Muscle of leg (tissue), 11 donors: ENCODE measurements around the gene TET3. TPM values are rescaled to one million over a fixed set of nuclear protein-coding genes. Genes with fewer than 3 reads are reported as not detected.

Experiments
- DNase-seq: peaks from one replicate; pipeline ENCODE4 v3.0.0; 2013
- H3K27ac ChIP-seq: one replicate; pipeline ENCODE4 v1.5.1; 2013; ENCODE audit warnings: mild to moderate bottlenecking, low read length, control low read depth
- H3K27me3 ChIP-seq: one replicate; pipeline ENCODE4 v1.6.1; 2013; ENCODE audit warnings: low read length; ENCODE audit not compliant: control insufficient read depth, insufficient read depth
- H3K36me3 ChIP-seq: one replicate; pipeline ENCODE4 v1.6.1; 2013; ENCODE audit warnings: low read length; ENCODE audit not compliant: control insufficient read depth, insufficient read depth
- H3K4me1 ChIP-seq: one replicate; pipeline ENCODE4 v1.6.1; 2013; ENCODE audit warnings: low read length; ENCODE audit not compliant: control insufficient read depth, insufficient read depth
- H3K4me3 ChIP-seq: one replicate; pipeline ENCODE4 v1.5.1; 2013; ENCODE audit warnings: low read length, control low read depth
- H3K9me3 ChIP-seq: replicated peaks from 2 replicates; pipeline ENCODE4 v1.6.1; 2013; ENCODE audit warnings: low read depth, low read length; ENCODE audit not compliant: control insufficient read depth
- whole genome bisulfite sequencing: methylation state at CpG from one replicate; pipeline ENCODE4 v1.1.5; 2013; ENCODE audit warnings: missing lambda C conversion rate; ENCODE audit not compliant: insufficient coverage; 5-methylcytosine and 5-hydroxymethylcytosine counted together
- polyA plus RNA-seq, 8 donors: library from polyadenylated mRNA; unstranded; fragments of 120-200 nt; gene quantifications; one replicate each; pipeline versions ENCODE4 v1.2.1 to v1.2.3, GENCODE V29; 2013; ENCODE audit warnings: inconsistent platforms in 1 of 8, low replicate concordance in 1 of 8; ENCODE audit not compliant: insufficient read length in 8 of 8, insufficient read depth in 1 of 8
- total RNA-seq: library from RNA; stranded (reverse); fragments of 120-200 nt; gene quantifications from one replicate; pipeline ENCODE4 v1.2.4, GENCODE V29; 2013

TET3 gene
- total and polyA plus RNA-seq, 9 donors, result 5.5 to 10.9 (median 8.2) TPM

DNA sequence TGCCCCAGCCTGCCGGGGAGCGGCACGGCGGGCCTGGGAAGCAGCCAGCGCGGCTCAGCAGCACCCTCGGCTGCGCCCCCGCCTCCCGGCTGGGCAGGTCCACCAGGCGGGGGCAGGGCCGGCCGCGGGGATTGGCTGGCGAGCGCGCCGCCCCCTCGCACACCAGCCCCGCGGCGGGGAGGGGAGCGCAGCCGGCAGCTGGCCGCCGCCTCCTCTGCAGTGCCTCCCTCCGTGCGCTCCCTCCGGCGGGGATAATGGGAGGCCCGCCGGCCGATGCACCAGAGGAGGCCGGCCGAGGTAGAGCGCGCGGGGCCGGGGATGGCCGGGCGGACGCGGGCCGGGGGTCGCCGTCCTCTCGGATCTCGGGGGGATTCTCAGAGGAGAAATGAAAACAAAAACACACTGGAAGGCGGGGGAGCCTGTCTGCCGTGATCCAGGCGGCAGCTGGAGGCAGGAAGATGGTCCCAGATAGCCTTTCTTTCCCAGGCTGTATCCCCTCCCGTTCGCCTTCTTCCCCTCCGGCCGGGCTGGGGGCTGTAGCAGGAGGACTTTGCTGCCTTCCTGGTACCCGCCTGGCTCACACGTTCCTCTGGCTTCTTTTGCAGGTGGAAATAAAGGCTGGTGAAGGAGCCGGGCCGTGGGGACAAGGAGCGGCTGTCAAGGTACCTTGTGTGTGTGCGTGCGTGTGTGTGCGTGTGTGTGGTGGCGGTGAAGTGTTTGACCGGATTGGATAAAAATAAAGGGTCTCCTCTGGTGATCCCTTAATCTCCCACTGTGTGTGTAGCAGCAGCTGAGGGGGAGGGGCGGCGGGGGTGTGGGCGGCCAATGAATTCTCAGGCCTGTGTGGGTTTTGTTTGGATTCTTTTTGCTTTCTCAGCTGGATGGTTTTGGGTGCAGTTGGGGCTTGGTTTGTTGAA, 18.1 kb downstream of the TET3 start:
- peak overlapping the region; percentile 84 for H3K27ac ChIP-seq
- H3K27me3 ChIP-seq, result no peaks in the 10 kb centered on the region
- peak; percentile 95 for DNase-seq
- H3K4me3 ChIP-seq, result peak overlapping the region; percentile 64
- peaks cover 6% of the 10 kb centered on the region for H3K36me3 ChIP-seq
- peaks cover 76% of the 10 kb centered on the region for H3K4me1 ChIP-seq
- H3K9me3 ChIP-seq, result no peaks in the 10 kb centered on the region
- 1% methylated on average over 54 of the region's 68 CpGs for WGBS

DNA sequence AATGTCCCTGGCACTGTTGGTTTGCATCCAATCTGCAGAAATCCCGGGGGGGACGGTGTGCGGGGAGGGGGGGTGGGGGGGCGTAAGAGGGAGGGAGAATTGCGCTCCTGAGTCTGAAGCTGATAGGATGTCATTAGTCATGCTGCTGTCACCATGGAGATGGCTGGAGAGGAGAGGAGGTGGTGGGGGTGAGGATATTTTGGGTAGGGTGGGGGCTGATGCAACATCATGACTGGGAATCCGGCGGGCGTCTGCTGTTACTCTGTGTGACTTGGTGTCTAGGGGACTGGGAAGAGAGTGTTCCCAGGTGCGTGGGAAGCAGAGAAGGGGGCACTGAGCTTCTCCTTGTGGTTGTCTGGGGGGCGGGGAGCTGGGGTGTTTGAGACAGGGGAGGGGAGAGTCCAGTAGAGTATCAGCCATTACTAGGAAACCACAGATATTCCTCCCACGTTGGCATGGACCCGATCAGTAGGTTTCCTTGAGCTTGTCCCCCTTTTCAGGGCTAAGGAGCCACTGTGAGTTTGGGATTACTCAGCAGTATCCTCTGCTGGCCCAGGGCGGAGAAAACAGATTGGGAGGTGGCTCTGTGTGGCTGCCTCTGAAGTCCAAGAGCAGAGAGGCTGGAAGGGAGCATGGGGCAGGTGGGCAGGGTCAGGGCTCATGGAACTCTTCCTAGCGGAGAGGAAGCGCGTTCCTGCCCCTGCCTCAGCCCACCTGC, 18.9 kb downstream of the TET3 start:
- 60% methylated on average over 8 of the region's 16 CpGs for WGBS
- peak overlapping the region; percentile 84 for H3K27ac ChIP-seq
- no peak for DNase-seq
- H3K4me3 ChIP-seq, result no peak overlapping the region
- no peaks in the 10 kb centered on the region for H3K27me3 ChIP-seq
- H3K36me3 ChIP-seq, result peaks cover 6% of the 10 kb centered on the region
- H3K9me3 ChIP-seq, result no peaks in the 10 kb centered on the region
- H3K4me1 ChIP-seq, result peaks cover 85% of the 10 kb centered on the region

DNA sequence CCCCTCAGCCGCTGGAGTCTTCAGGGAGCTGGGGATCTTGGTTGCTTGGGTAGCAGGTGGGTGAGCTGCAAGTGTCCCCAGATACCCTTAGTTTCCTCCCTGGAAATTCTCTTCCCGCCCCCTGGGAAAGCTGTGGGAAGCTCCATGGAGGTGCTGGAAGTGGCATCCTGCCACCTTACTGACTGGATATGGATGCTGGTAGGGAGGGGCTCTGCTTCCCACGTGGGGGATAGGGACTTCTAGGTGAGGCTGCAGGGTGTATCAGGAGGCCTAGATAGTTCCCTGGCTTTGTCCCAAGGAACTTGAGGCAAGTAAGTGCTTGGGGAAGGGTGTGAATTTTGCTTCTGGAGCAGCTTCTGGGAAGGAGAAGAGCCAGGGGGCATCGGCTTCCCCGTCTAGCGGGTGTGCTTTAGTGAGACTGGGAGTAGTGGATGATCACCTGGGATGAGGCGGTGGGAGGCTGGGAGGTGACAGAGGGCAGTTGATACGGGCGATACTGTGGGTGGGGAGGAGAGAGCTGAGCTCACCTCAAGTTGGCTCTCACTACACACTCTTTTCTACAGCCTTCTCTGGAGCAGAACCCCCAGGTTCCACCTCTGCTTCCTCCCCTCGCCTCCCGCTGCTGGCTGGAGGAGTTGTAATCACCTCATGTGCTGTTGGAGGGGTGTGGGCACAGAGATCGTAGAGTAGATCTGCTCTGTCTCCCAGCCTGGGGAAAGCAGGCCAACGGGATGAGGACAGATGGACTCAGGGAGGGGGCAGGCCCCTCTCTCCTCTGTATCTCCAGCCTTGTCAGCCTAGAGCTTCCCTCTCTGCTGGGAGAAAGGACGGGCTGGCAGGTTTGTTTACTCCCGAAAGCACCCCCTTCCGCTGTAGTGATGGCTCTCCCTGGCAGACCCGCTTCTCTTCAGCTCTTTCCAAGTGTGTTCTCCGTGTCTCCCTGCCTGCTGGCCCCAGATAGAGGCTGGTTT, 19.8 kb downstream of the TET3 start:
- Histone ChIP-seq H3K4me1 (peaks cover 92% of the 10 kb centered on the region), H3K27me3 (no peaks in the 10 kb centered on the region), H3K27ac (no peak overlapping the region), H3K4me3 (no peak overlapping the region), H3K9me3 (no peaks in the 10 kb centered on the region), H3K36me3 (peaks cover 11% of the 10 kb centered on the region)
- WGBS, result 62% methylated on average over 5 of the region's 18 CpGs
- no peak for DNase-seq

DNA sequence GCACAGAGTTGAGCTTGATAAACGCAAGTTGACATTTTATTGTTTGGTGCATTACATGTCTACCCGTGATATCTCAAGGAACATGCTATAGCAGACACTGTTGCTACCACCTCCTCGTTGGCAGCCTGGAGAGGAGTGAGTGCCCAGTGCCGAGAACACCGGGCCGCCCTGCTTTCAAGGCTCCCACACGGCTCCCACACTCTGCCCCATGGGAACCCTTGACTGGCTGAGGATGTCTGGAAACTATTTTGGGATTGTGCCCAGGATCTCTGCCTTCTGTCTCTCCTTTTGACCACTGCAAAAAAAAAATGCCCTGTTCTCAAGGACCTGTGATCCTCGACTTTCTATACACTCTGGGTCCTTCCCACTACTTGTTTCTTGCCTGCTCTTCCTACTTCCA, 21.1 kb downstream of the TET3 start:
- no peak for DNase-seq
- H3K4me3 ChIP-seq, result no peak overlapping the region
- 83% methylated on average over 2 of the region's 8 CpGs for WGBS
- no peaks in the 10 kb centered on the region for H3K9me3 ChIP-seq
- H3K27me3 ChIP-seq, result no peaks in the 10 kb centered on the region
- peaks cover 11% of the 10 kb centered on the region for H3K36me3 ChIP-seq
- peaks cover 89% of the 10 kb centered on the region for H3K4me1 ChIP-seq
- no peak overlapping the region for H3K27ac ChIP-seq

DNA sequence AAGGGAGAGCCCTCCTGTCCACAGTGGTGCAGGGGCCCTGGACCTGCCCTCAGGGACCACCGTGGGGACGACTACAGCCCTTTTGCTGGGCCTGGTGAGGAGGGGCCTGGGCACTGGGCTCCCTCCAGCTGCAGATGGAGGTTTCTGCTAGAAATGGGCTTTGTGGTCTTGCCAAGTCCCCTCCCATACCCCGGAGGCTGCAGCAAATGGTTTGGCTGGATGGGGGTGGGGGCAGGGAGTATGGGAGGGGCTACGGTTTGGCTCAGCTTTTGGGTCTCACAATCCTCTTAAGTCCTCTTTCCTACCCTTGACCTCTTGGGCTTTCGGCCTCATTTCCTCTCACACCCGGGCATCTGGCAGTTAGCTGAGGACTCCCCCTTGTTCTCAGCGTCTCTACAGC, 21.7 kb downstream of the TET3 start:
- DNase-seq, result peak; percentile 77
- peaks cover 84% of the 10 kb centered on the region for H3K4me1 ChIP-seq
- H3K27me3 ChIP-seq, result no peaks in the 10 kb centered on the region
- peaks cover 11% of the 10 kb centered on the region for H3K36me3 ChIP-seq
- H3K4me3 ChIP-seq, result no peak overlapping the region
- WGBS, result 29% methylated on average over 2 of the region's 7 CpGs
- no peak overlapping the region for H3K27ac ChIP-seq
- H3K9me3 ChIP-seq, result no peaks in the 10 kb centered on the region

DNA sequence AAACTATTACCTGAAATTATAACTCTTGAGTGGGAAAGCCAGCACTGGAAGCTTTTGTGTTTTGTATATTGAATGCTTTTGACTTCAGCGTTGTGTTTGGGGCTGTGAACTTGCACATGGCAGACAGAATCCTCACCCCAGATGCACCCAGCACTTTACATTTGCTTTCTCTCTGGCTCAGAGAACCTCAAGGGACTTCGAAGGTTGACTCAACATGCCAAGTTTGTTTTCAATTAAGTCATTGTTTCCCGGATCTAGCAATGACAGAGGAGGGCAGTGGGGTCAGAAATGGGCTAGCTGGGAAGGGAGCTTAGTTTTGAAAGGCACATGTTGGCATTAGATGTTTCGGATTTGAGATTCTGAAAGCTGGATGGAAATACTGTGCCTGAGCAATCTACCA, 22.4 kb downstream of the TET3 start:
- no peak overlapping the region for H3K27ac ChIP-seq
- peaks cover 77% of the 10 kb centered on the region for H3K4me1 ChIP-seq
- no peaks in the 10 kb centered on the region for H3K27me3 ChIP-seq
- H3K36me3 ChIP-seq, result peaks cover 11% of the 10 kb centered on the region
- no peak for DNase-seq
- 20% methylated on average over 2 of the region's 4 CpGs for WGBS
- no peaks in the 10 kb centered on the region for H3K9me3 ChIP-seq
- no peak overlapping the region for H3K4me3 ChIP-seq

DNA sequence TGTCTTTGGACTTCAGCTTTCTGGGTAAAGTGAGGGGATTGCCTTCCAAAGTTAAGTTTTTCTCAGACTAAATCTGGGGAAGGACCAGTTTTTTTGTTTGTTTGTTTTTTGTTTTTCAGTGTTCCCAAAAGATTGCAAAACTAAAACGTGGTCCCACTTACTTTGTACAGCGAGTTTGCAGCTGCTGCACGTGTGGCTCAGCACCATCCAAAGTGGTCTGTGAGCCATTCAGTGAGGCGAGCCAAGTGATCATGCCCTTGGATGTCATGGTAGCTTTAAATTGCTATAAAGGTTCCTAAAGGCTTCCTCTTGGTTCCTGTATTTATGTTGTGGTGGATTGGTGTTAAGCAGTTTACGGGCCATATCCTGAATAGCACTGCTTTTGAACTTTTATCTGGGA, 23.0 kb downstream of the TET3 start:
- H3K9me3 ChIP-seq, result no peaks in the 10 kb centered on the region

DNA sequence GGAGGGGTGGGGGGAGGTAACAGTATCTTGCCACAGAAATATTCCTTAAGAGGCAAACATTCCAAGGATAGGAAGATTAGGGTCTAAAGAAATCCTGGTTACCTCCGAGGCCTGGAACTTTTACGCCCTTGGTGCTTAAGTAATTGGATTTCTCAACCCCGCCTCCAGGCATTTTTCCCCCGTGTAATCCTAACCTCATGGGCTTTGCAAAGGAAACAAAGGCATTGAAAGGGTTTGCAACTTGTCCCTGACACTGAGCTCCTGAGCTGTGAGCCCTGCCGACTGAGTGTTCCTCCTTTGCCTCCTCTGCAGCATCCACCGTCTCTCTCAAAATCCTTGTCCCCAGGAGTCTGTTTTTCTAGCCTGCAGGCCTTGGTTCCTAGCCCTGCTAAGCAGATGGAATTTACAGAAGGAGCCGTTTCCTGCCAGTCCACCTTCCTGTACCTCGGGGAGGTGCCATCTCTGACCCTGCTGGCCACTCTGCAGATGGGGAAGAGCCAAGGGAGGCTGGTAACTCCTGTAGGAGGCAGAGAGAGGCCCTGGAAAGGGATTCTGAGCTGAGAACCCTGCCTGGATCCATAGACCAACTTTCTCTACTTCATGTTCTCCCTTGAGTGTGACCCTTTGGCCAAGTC, 24.2 kb downstream of the TET3 start:
- Histone ChIP-seq H3K36me3 (peaks cover 11% of the 10 kb centered on the region), H3K4me3 (no peak overlapping the region), H3K9me3 (no peaks in the 10 kb centered on the region), H3K27ac (no peak overlapping the region), H3K27me3 (no peaks in the 10 kb centered on the region), H3K4me1 (peaks cover 64% of the 10 kb centered on the region)
- 25% methylated on average over 3 of the region's 8 CpGs for WGBS
- no peak for DNase-seq

More for the DNA sequence above, 23.0 kb downstream of the TET3 start:
- Histone ChIP-seq H3K27me3 (no peaks in the 10 kb centered on the region), H3K4me3 (no peak overlapping the region), H3K36me3 (peaks cover 11% of the 10 kb centered on the region), H3K4me1 (peaks cover 76% of the 10 kb centered on the region), H3K27ac (no peak overlapping the region)
- 57% methylated on average over 4 of the region's 5 CpGs for WGBS
- peak; percentile 43 for DNase-seq

DNA sequence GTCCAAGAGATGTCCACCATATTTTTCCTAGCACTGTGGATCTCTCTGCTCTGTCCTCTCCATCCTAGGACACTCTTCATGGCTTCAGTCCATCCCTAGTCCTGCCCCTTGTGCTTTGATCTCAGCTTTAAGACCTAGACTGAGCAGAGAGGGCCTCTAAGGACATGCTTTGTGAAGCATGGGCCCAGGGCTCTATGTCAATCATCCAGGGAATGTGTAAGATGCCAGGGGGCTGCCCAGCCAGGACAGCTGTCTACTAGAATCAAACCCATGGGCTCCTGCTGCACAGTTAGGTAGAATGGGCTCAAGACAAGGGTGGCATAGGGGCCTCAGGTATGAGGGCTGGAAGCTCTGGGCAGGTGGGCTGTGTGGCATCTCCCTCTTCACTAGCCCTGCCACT, 24.9 kb downstream of the TET3 start:
- Histone ChIP-seq H3K4me1 (peaks cover 57% of the 10 kb centered on the region), H3K27ac (no peak overlapping the region), H3K36me3 (peaks cover 11% of the 10 kb centered on the region), H3K27me3 (no peaks in the 10 kb centered on the region), H3K4me3 (no peak overlapping the region), H3K9me3 (no peaks in the 10 kb centered on the region)
- DNase-seq, result peak; percentile 64
